Measurements from ENCODE around the gene EEF1G. TPM values are rescaled to one million over a fixed set of nuclear protein-coding genes. Genes with fewer than 3 reads are reported as not detected.
A peak's percentile ranks its signal among the peaks of the same experiment; 100 is the strongest.

The EEF1G gene
- total RNA-seq, 1 donor from 2014 or later, result 1,298 TPM

GRCh38 chr11:62558669-62559068 is 15.0 kb downstream of the EEF1G start:
- H3K4me3 Mint-ChIP-seq (ENCODE audit: unreplicated experiment), result no peak overlapping the region
- peaks cover 68% of the 10 kb centered on the region for H3K4me1 Mint-ChIP-seq (ENCODE audit: low read depth, unreplicated experiment)
- DNase-seq (ENCODE audit: low read depth) (no peak), FAIRE-seq (no peak)
- peaks cover 26% of the 10 kb centered on the region for H3K36me3 Mint-ChIP-seq (ENCODE audit: low read depth, unreplicated experiment)
- no peak for TF ChIP-seq EZH2 (IDR thresholded peaks at IDR 0.05; ENCODE audit: insufficient read depth, low read length)
- TF ChIP-seq CTCF (IDR thresholded peaks at IDR 0.05; ENCODE audit: insufficient read depth, low read depth, low read length), result no peak
- no peak overlapping the region for H2AFZ ChIP-seq (ENCODE audit: low read depth, low read length)
- H3K79me2 ChIP-seq (ENCODE audit: insufficient read depth, low read length), result peaks cover 30% of the 10 kb centered on the region
- H3K4me1 ChIP-seq (ENCODE audit: insufficient read depth, low read length), result peaks cover 66% of the 10 kb centered on the region
- no peaks in the 10 kb centered on the region for H3K27me3 ChIP-seq (ENCODE audit: insufficient read depth, low read length)
- H3K27ac ChIP-seq (ENCODE audit: low read depth, low read length), result no peak overlapping the region
- peaks cover 64% of the 10 kb centered on the region for H4K20me1 ChIP-seq (ENCODE audit: insufficient read depth, low read length)
- no peak overlapping the region for H3K27ac Mint-ChIP-seq (ENCODE audit: unreplicated experiment)
- no peaks in the 10 kb centered on the region for H3K9me3 ChIP-seq (ENCODE audit: insufficient read depth, low read depth, low read length)
- no peaks in the 10 kb centered on the region for H3K9me3 Mint-ChIP-seq (ENCODE audit: unreplicated experiment)
- no peak overlapping the region for H3K4me3 ChIP-seq (ENCODE audit: insufficient read depth, low read depth, low read length)
- peaks cover 32% of the 10 kb centered on the region for H3K36me3 ChIP-seq (ENCODE audit: insufficient read depth, low read length)
- no peak overlapping the region for H3K9ac ChIP-seq (ENCODE audit: low read length)
- H3K27me3 Mint-ChIP-seq (ENCODE audit: low read depth, unreplicated experiment), result no peaks in the 10 kb centered on the region
- H3K4me2 ChIP-seq (ENCODE audit: low read length), result no peak overlapping the region

- no peak for TF ChIP-seq EZH2 (IDR thresholded peaks at IDR 0.05; ENCODE audit: insufficient read depth, low read length)
- Histone ChIP-seq H3K4me3 (ENCODE audit: insufficient read depth, low read depth, low read length) (no peak overlapping the region), H3K9me3 (ENCODE audit: insufficient read depth, low read depth, low read length) (no peaks in the 10 kb centered on the region), H3K9ac (ENCODE audit: low read length) (peak overlapping the region; percentile 39), H2AFZ (ENCODE audit: low read depth, low read length) (no peak overlapping the region), H3K36me3 (ENCODE audit: insufficient read depth, low read length) (peaks cover 24% of the 10 kb centered on the region), H3K27me3 (ENCODE audit: insufficient read depth, low read length) (no peaks in the 10 kb centered on the region), H3K27ac (ENCODE audit: low read depth, low read length) (peak overlapping the region; percentile 82), H3K79me2 (ENCODE audit: insufficient read depth, low read length) (peaks cover 22% of the 10 kb centered on the region), H3K4me2 (ENCODE audit: low read length) (peak overlapping the region; percentile 78), H3K4me1 (ENCODE audit: insufficient read depth, low read length) (peaks cover 78% of the 10 kb centered on the region), H4K20me1 (ENCODE audit: insufficient read depth, low read length) (peaks cover 50% of the 10 kb centered on the region)
- FAIRE-seq (no peak), DNase-seq (ENCODE audit: low read depth) (no peak)
- Mint-ChIP-seq H3K4me3 (ENCODE audit: unreplicated experiment) (peak overlapping the region; percentile 52), H3K27ac (ENCODE audit: unreplicated experiment) (peak overlapping the region; percentile 95), H3K27me3 (ENCODE audit: low read depth, unreplicated experiment) (no peaks in the 10 kb centered on the region), H3K4me1 (ENCODE audit: low read depth, unreplicated experiment) (peaks cover 73% of the 10 kb centered on the region), H3K36me3 (ENCODE audit: low read depth, unreplicated experiment) (peaks cover 22% of the 10 kb centered on the region), H3K9me3 (ENCODE audit: unreplicated experiment) (no peaks in the 10 kb centered on the region)
Observed at GRCh38 chr11:62556875-62557631, 16.6 kb downstream of the EEF1G start.

GRCh38 chr11:62556108-62556874 is 17.4 kb downstream of the EEF1G start:
- Histone ChIP-seq H2AFZ (ENCODE audit: low read depth, low read length) (no peak overlapping the region), H3K4me2 (ENCODE audit: low read length) (peak overlapping the region; percentile 78), H3K36me3 (ENCODE audit: insufficient read depth, low read length) (peaks cover 20% of the 10 kb centered on the region), H3K27ac (ENCODE audit: low read depth, low read length) (peak overlapping the region; percentile 82), H3K27me3 (ENCODE audit: insufficient read depth, low read length) (no peaks in the 10 kb centered on the region), H4K20me1 (ENCODE audit: insufficient read depth, low read length) (peaks cover 42% of the 10 kb centered on the region), H3K9ac (ENCODE audit: low read length) (peak overlapping the region; percentile 65), H3K79me2 (ENCODE audit: insufficient read depth, low read length) (peaks cover 22% of the 10 kb centered on the region), H3K9me3 (ENCODE audit: insufficient read depth, low read depth, low read length) (no peaks in the 10 kb centered on the region), H3K4me3 (ENCODE audit: insufficient read depth, low read depth, low read length) (no peak overlapping the region), H3K4me1 (ENCODE audit: insufficient read depth, low read length) (peaks cover 85% of the 10 kb centered on the region)
- peaks cover 18% of the 10 kb centered on the region for H3K36me3 Mint-ChIP-seq (ENCODE audit: low read depth, unreplicated experiment)
- no peak for TF ChIP-seq CTCF (IDR thresholded peaks at IDR 0.05; ENCODE audit: insufficient read depth, low read depth, low read length)
- peak overlapping the region; percentile 75 for H3K4me3 Mint-ChIP-seq (ENCODE audit: unreplicated experiment)
- H3K4me1 Mint-ChIP-seq (ENCODE audit: low read depth, unreplicated experiment), result peaks cover 75% of the 10 kb centered on the region
- DNase-seq (ENCODE audit: low read depth), result peak; percentile 87
- H3K9me3 Mint-ChIP-seq (ENCODE audit: unreplicated experiment), result no peaks in the 10 kb centered on the region
- H3K27ac Mint-ChIP-seq (ENCODE audit: unreplicated experiment), result peak overlapping the region; percentile 95
- H3K27me3 Mint-ChIP-seq (ENCODE audit: low read depth, unreplicated experiment), result no peaks in the 10 kb centered on the region
- FAIRE-seq, result no peak
